MM.1S (cell line): Measurements from ENCODE around the gene QTRT2.

Experiments
- DNase-seq: peaks from one replicate; pipeline ENCODE4 v3.0.0-alpha.2; 2015
- H2AFZ ChIP-seq: fragments of 300-600 bp; sonication (generic); 2 replicates; pipeline ENCODE4 v1.6.0; 2016; ENCODE audit warnings: antibody characterized with exemption, low read length
- H3F3A ChIP-seq: fragments of 300-600 bp; sonication (generic); 2 replicates; pipeline ENCODE4 v1.6.1; 2016; ENCODE audit warnings: mild to moderate bottlenecking, antibody characterized with exemption, low read length, moderate library complexity, mixed read lengths; ENCODE audit not compliant: insufficient read depth
- H3K27ac ChIP-seq: fragments of 300-600 bp; sonication (generic); 2 replicates; pipeline ENCODE4 v1.5.1; 2016; ENCODE audit warnings: mild to moderate bottlenecking, low read length
- H3K27me3 ChIP-seq: fragments of 300-600 bp; sonication (generic); replicated peaks from 2 replicates; pipeline ENCODE4 v1.6.0; 2016; ENCODE audit warnings: low read length; ENCODE audit not compliant: insufficient read depth
- H3K36me3 ChIP-seq: fragments of 300-600 bp; sonication (generic); replicated peaks from 2 replicates; pipeline ENCODE4 v1.6.1; 2016; ENCODE audit warnings: mild to moderate bottlenecking, low read length, mixed read lengths; ENCODE audit not compliant: insufficient read depth
- H3K4me1 ChIP-seq: fragments of 300-600 bp; sonication (generic); 2 replicates; pipeline ENCODE4 v1.6.1; 2016; ENCODE audit warnings: low read length, mixed read lengths
- H3K4me2 ChIP-seq: fragments of 300-600 bp; sonication (generic); 2 replicates; pipeline ENCODE4 v1.6.0; 2016; ENCODE audit warnings: low read depth, low read length
- H3K4me3 ChIP-seq: fragments of 300-600 bp; sonication (generic); 2 replicates; pipeline ENCODE4 v1.5.1; 2016; ENCODE audit warnings: low read length, mixed read lengths
- H3K79me2 ChIP-seq: fragments of 300-600 bp; sonication (generic); 2 replicates; pipeline ENCODE4 v1.6.1; 2016; ENCODE audit warnings: mixed run types, low read length, mixed read lengths
- H3K9ac ChIP-seq: fragments of 300-600 bp; sonication (generic); 2 replicates; pipeline ENCODE4 v1.6.1; 2016; ENCODE audit warnings: low read length, mixed read lengths
- H3K9me2 ChIP-seq: fragments of 300-600 bp; sonication (generic); replicated peaks from 2 replicates; pipeline ENCODE4 v1.6.1; 2016; ENCODE audit warnings: mild to moderate bottlenecking, low read length, mixed read lengths; ENCODE audit not compliant: insufficient read depth
- H3K9me3 ChIP-seq: fragments of 300-600 bp; sonication (generic); replicated peaks from 2 replicates; pipeline ENCODE4 v1.6.1; 2016; ENCODE audit warnings: mild to moderate bottlenecking, low read length, mixed read lengths; ENCODE audit not compliant: insufficient read depth
- H4K20me1 ChIP-seq: fragments of 300-600 bp; sonication (generic); 2 replicates; pipeline ENCODE4 v1.6.1; 2016; ENCODE audit warnings: mild to moderate bottlenecking, low read length, moderate library complexity, mixed read lengths; ENCODE audit not compliant: insufficient read depth
- EZH2 ChIP-seq: fragments of 300-600 bp; sonication (generic); optimal IDR thresholded peaks from 2 replicates; pipeline ENCODE3; 2017; ENCODE audit warnings: low read depth, mild to moderate bottlenecking, antibody characterized with exemption, low read length, mixed read lengths
- EZH2phosphoT487 ChIP-seq: fragments of 300-600 bp; sonication (generic); IDR thresholded peaks from 2 replicates; pipeline ENCODE4 v1.6.1; 2018; ENCODE audit warnings: antibody characterized with exemption, low read length
- TF ChIP-seq, protein P1 (sequence below): fragments of 300-600 bp; sonication (generic); IDR thresholded peaks from 2 replicates; pipeline ENCODE4 v1.5.1; 2016; ENCODE audit warnings: antibody characterized with exemption, low read length, mixed read lengths

Gene QTRT2

DNA sequence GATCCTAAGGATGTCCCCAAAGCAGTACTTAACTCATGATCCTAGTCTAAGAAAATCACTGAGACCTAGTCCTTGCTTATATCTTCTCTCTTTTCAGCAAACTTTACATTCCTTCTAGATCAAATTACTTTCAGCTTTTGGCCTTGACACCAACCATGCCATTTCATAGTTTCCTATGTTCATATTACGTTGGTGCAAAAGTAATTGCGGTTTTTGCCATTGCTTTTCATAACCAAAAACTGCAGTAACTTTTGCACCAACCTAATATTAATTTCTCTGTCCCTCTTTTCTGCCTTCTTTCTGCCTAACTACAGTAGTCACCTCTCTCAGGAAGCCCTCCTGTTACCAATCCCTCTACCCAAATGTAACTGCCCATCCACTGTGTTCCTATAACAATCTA lies 37.1 kb upstream of the QTRT2 start:
- H3K79me2 ChIP-seq = no peaks in the 10 kb centered on the region
- H3K4me2 ChIP-seq = no peak overlapping the region
- no peak overlapping the region for H2AFZ ChIP-seq
- H3K9ac ChIP-seq = no peak overlapping the region
- no peak overlapping the region for H3K27ac ChIP-seq
- H3K9me3 ChIP-seq = no peaks in the 10 kb centered on the region
- DNase-seq = no peak
- no peaks in the 10 kb centered on the region for H3K36me3 ChIP-seq
- no peak overlapping the region for H3K4me3 ChIP-seq
- no peaks in the 10 kb centered on the region for H3K9me2 ChIP-seq
- H3F3A ChIP-seq = no peaks in the 10 kb centered on the region
- H3K27me3 ChIP-seq = no peaks in the 10 kb centered on the region
- H3K4me1 ChIP-seq = 0 out of 2 replicates have a peak, but pooled peaks cover 10% of the 10 kb centered on the region
- H4K20me1 ChIP-seq = no peaks in the 10 kb centered on the region
- TF ChIP-seq, protein P1, sequence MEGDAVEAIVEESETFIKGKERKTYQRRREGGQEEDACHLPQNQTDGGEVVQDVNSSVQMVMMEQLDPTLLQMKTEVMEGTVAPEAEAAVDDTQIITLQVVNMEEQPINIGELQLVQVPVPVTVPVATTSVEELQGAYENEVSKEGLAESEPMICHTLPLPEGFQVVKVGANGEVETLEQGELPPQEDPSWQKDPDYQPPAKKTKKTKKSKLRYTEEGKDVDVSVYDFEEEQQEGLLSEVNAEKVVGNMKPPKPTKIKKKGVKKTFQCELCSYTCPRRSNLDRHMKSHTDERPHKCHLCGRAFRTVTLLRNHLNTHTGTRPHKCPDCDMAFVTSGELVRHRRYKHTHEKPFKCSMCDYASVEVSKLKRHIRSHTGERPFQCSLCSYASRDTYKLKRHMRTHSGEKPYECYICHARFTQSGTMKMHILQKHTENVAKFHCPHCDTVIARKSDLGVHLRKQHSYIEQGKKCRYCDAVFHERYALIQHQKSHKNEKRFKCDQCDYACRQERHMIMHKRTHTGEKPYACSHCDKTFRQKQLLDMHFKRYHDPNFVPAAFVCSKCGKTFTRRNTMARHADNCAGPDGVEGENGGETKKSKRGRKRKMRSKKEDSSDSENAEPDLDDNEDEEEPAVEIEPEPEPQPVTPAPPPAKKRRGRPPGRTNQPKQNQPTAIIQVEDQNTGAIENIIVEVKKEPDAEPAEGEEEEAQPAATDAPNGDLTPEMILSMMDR = no peak
- TF ChIP-seq EZH2 (no peak), EZH2phosphoT487 (no peak)

- Histone ChIP-seq H3K4me3 (no peak overlapping the region), H3K9me3 (no peaks in the 10 kb centered on the region), H3K9me2 (no peaks in the 10 kb centered on the region), H3K36me3 (no peaks in the 10 kb centered on the region), H3K4me2 (peak overlapping the region; percentile 10; the same call in 1 of the 2 replicates), H4K20me1 (no peaks in the 10 kb centered on the region), H3K4me1 (0 out of 2 replicates have a peak, but pooled peaks cover 10% of the 10 kb centered on the region), H3K27ac (no peak overlapping the region), H3F3A (no peaks in the 10 kb centered on the region), H3K79me2 (no peaks in the 10 kb centered on the region), H2AFZ (no peak overlapping the region), H3K9ac (no peak overlapping the region), H3K27me3 (no peaks in the 10 kb centered on the region)
- TF ChIP-seq EZH2 (no peak), EZH2phosphoT487 (no peak)
- TF ChIP-seq, protein P1 = no peak
- no peak for DNase-seq
Observed at GRCh38 chr3:114020907-114021306, 35.6 kb upstream of the QTRT2 start.

DNA sequence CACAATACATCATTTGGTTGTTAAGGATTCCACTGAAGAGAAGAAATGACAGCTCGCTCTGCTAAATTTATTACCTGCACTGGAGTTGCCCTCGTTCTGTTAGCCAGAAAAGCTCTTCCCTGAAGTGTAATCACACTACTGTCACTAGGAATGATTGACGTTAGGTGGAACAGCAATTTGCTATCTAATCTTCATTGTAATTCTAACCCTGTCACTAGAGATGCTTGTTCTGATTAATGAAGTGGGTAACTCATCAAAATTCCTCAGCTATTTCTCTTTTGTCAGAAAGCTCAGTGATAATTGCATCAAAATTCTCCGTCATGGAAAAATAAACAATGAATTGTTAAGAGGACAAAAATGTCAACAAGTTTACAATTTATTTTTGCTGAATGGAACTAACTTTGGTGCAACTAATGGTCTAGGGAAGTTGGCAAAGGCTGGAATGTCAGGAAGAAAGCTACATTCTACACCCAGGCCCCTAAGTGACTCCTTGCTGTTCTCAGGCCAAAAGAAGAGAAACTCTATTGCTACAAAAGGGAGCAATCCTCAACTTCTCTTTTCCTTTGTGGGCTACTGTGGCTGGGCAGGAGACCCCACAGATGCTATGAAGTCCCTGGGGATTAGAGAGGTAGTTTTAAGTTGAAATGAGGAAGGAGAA lies 34.3 kb upstream of the QTRT2 start:
- H3K4me1 ChIP-seq = 0 out of 2 replicates have a peak, but pooled peaks cover 10% of the 10 kb centered on the region

More for the DNA sequence above, 34.3 kb upstream of the QTRT2 start:
- no peak overlapping the region for H3K9ac ChIP-seq
- no peaks in the 10 kb centered on the region for H3K36me3 ChIP-seq
- H3K79me2 ChIP-seq = no peaks in the 10 kb centered on the region
- H3K27me3 ChIP-seq = no peaks in the 10 kb centered on the region
- H4K20me1 ChIP-seq = no peaks in the 10 kb centered on the region
- no peaks in the 10 kb centered on the region for H3K9me3 ChIP-seq
- no peak overlapping the region for H3K27ac ChIP-seq
- no peak overlapping the region for H3K4me3 ChIP-seq
- H3K9me2 ChIP-seq = no peaks in the 10 kb centered on the region
- DNase-seq = no peak
- no peak overlapping the region for H2AFZ ChIP-seq
- H3F3A ChIP-seq = no peaks in the 10 kb centered on the region
- TF ChIP-seq EZH2 (no peak), EZH2phosphoT487 (no peak)
- TF ChIP-seq, protein P1 = no peak
- H3K4me2 ChIP-seq = no peak overlapping the region
